ENCODE data around the gene MRPL42.
"Not testable (repeated sequence)": the region's sequence is repeated elsewhere in the genome, so short reads cannot be mapped to it uniquely, and the experiment has no call there.

MRPL42 gene

GRCh38 chr12:93550748-93551611 lies 83.7 kb downstream of the MRPL42 start:
- no peak for DNase-seq

DNA sequence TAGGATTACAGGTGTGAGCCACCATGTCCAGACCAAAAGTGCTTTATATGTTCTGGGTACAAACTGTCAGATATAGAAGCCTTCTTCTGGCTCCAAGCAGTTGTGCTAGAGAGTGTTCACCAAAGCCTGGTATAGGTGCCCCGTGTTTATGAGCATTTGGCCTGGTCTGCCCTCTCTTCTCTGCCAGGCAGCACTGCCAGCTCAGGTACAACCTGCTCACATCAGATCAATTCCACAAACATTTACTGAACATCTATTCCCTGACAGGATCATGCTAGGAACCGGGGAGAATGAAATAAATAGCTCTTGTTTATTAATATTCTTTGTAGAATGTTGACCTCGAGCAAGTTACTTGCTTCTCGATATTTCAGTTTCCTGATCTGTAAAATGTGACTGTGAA lies 85.1 kb downstream of the MRPL42 start:
- no peak for DNase-seq

DNA sequence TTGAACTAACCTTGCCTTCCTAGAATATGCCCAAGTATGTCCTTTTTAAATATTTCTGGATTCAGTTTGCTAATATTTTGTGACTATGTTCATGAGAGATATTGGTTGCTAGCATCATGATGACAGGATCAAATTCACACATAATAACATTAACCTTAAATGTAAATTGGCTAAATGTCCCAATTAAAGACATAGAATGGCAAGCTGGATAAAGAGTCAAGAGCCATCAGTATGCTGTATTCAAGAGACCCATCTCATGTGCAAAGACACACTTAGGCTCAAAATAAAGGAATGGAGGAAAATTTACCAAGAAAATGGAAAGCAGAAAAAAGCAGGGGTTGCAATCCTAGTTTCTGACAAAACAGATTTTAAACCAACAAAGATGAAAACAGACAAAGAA lies 90.6 kb downstream of the MRPL42 start:
- DNase-seq, result not testable (repeated sequence)

DNA sequence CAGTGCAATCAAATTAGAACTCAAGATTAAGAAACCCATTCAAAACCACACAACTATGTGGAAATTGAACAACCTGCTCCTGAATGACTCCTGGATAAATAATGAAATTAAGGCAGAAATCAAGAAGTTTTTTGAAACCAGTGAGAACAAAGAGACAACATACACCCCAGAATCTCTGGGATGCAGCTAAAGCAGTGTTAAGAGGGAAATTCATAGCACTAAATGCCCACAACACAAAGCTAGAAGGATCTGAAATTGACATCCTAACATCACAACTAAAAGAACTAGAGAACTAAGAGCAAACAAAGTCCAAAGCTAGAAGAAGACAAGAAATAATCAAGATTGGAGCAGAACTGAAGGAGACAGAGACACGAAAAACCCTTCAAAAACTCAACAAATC lies 91.4 kb downstream of the MRPL42 start:
- not testable (repeated sequence) for DNase-seq

- DNase-seq, result no peak
These were observed 96.7 kb downstream of the MRPL42 start for GRCh38 chr12:93563807-93564538.

- no peak for DNase-seq
These were observed 98.4 kb downstream of the MRPL42 start for GRCh38 chr12:93565760-93566159.

All from NCI-H524 (cell line).